Dendritic cell treated with granulocyte-macrophage colony-stimulating factor and Interleukin-4, amounts not matched to agents 40 ng/mL and 50 ng/mL, for 4 days (primary cell): ENCODE results near the gene RANBP3L.
"Not testable (repeated sequence)": the region's sequence is repeated elsewhere in the genome, so short reads cannot be mapped to it uniquely, and the experiment has no call there.

Source experiments
- H3K27ac Mint-ChIP-seq: one replicate; pipeline ENCODE4 v1.8.0; 2022; ENCODE audit warnings: mild to moderate bottlenecking, mixed read lengths
- H3K27me3 Mint-ChIP-seq: one replicate; pipeline ENCODE4 v1.8.0; 2022; ENCODE audit warnings: mild to moderate bottlenecking, mixed read lengths
- H3K36me3 Mint-ChIP-seq: one replicate; pipeline ENCODE4 v1.8.0; 2022; ENCODE audit warnings: low read depth, mixed read lengths
- H3K4me1 Mint-ChIP-seq: one replicate; pipeline ENCODE4 v1.8.0; 2022; ENCODE audit warnings: low read depth, mixed read lengths
- H3K4me3 Mint-ChIP-seq: one replicate; pipeline ENCODE4 v1.8.0; 2022; ENCODE audit warnings: mild to moderate bottlenecking, moderate library complexity, mixed read lengths
- H3K9me3 Mint-ChIP-seq: one replicate; pipeline ENCODE4 v1.8.0; 2022; ENCODE audit warnings: mixed read lengths
- intact Hi-C: fragments of 100-400 bp; cut with micrococcal nuclease; formaldehyde crosslinking; loops from one replicate; pipeline ENCODE4 v1.15.0; 2022

RANBP3L gene

GRCh38 chr5:36304095-36304805 lies 2.5 kb upstream of the RANBP3L start:
- intact Hi-C loops = loop anchor here (2.0 to 10.0 kb wide), 2 partner anchors 39 to 129 kb away; no protein-coding TSS in a partner anchor
- peaks cover 5% of the 10 kb centered on the region for H3K4me1 Mint-ChIP-seq
- H3K36me3 Mint-ChIP-seq = no peaks in the 10 kb centered on the region
- H3K4me3 Mint-ChIP-seq = no peak overlapping the region
- H3K27me3 Mint-ChIP-seq = peaks cover 2% of the 10 kb centered on the region
- H3K9me3 Mint-ChIP-seq = no peaks in the 10 kb centered on the region
- no peak overlapping the region for H3K27ac Mint-ChIP-seq

DNA sequence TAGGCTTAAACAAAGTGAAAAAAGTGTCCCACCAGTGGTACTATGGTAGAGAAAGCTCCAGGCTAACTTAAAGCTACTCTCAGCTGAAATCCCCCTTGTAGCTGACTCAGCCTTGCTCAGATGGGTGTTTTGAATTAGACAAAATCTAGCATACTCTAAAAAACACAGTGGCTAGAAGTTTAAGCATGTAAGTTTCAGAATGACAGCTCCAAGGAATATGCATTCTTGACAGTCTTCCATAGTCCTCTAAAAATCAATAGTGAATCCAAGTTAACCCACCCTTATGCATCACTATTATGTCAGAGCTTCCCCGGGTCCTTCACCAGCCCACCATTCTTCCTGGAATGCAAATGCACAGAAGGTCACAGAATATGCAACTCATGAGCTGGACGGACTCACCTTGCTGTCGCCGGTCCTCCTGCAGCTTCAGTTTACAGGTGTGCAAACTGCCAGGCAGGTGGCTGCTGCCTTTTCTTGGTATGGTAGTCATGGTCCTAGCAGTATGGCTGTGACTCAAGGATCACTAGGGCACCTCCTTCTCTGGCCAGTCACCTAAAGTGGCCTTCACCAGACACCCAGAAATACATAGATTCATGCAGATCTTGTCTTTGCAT lies 668 bp downstream of the RANBP3L start:
- Mint-ChIP-seq H3K27me3 (peaks cover 2% of the 10 kb centered on the region), H3K36me3 (no peaks in the 10 kb centered on the region), H3K4me3 (no peak overlapping the region), H3K9me3 (no peaks in the 10 kb centered on the region), H3K4me1 (peaks cover 5% of the 10 kb centered on the region), H3K27ac (no peak overlapping the region)
- intact Hi-C loops = loop anchor here (10.0 kb wide), 1 partner anchor 126 kb away; no protein-coding TSS in a partner anchor

GRCh38 chr5:36300191-36300926 lies 1.3 kb downstream of the RANBP3L start:
- Mint-ChIP-seq H3K9me3 (peaks cover 4% of the 10 kb centered on the region), H3K4me3 (no peak overlapping the region), H3K36me3 (no peaks in the 10 kb centered on the region), H3K4me1 (peaks cover 5% of the 10 kb centered on the region), H3K27ac (no peak overlapping the region), H3K27me3 (peaks cover 2% of the 10 kb centered on the region)
- intact Hi-C loops = loop anchor here (10.0 kb wide), 1 partner anchor 126 kb away; no protein-coding TSS in a partner anchor

GRCh38 chr5:36298552-36298951 lies 3.1 kb downstream of the RANBP3L start:
- Mint-ChIP-seq H3K4me3 (no peak overlapping the region), H3K27me3 (peaks cover 2% of the 10 kb centered on the region)

GRCh38 chr5:36297653-36298052 lies 4.0 kb downstream of the RANBP3L start:
- H3K9me3 Mint-ChIP-seq = peaks cover 8% of the 10 kb centered on the region
- peaks cover 2% of the 10 kb centered on the region for H3K27me3 Mint-ChIP-seq
- peaks cover 5% of the 10 kb centered on the region for H3K4me1 Mint-ChIP-seq
- intact Hi-C loops = no loop called here
- no peaks in the 10 kb centered on the region for H3K36me3 Mint-ChIP-seq
- H3K27ac Mint-ChIP-seq = no peak overlapping the region
- H3K4me3 Mint-ChIP-seq = no peak overlapping the region

More at GRCh38 chr5:36298552-36298951, 3.1 kb downstream of the RANBP3L start:
- Mint-ChIP-seq H3K4me1 (peaks cover 5% of the 10 kb centered on the region), H3K27ac (no peak overlapping the region), H3K9me3 (peaks cover 8% of the 10 kb centered on the region), H3K36me3 (no peaks in the 10 kb centered on the region)
- intact Hi-C loops = no loop called here

DNA sequence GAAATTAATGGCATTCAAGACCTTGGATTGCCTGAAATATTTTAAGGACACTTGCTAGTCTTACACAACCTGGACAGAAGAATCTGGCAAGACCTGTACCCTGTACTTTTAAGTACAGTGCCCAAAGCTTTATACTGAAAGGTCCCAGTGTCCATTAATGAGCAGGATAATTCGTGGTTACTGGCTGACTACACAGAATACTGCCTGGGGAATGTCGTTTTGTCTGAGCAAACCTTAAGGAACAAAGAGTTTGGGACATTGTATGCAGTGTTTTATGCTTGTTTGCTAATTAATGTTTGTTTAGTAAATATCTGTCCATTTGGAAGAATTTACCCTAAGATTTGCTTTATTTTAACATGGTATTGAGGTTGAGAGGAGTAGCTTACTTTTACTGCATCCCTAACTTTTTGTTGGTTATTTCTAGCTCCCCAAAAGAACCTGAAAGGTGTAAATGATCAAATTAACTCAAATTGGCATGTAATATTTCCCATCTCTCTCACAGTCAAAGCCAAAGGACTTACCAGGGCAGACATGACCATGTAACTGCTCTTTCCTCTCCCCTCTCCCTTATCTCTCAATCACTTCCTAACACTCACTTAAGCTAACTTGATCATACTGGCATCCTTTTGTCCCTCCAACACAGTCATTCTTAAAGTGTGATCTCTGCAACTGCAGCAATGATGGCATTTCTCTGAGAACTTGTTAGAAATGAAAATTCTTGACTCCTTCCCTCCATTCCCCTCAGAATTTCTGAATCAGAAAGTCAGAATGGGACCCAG lies 15.7 kb downstream of the RANBP3L start:
- intact Hi-C loops = no loop called here
- H3K4me3 Mint-ChIP-seq = no peak overlapping the region
- no peak overlapping the region for H3K27ac Mint-ChIP-seq
- H3K36me3 Mint-ChIP-seq = no peaks in the 10 kb centered on the region
- H3K27me3 Mint-ChIP-seq = no peaks in the 10 kb centered on the region
- no peaks in the 10 kb centered on the region for H3K9me3 Mint-ChIP-seq
- peaks cover 5% of the 10 kb centered on the region for H3K4me1 Mint-ChIP-seq

DNA sequence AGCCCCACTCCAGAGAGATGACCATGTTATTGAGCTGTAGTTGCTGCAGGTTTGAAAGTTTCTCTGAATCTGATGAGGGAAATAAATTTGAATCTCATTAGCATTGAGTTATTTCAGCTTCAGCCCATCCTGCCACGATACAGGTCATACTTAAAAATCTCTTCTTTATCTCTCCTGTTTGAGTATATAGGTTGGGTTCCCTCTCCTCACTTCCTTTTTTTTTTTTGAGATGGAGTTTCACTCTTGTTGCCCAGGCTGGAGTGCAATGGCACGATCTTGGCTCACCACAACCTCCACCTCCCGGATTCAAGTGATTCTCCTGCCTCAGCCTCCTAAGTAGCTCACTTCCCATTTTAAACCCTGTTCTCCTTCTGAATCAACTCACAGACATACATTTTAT lies 17.9 kb downstream of the RANBP3L start:
- intact Hi-C loops, H3K9me3 Mint-ChIP-seq, H3K4me3 Mint-ChIP-seq, H3K36me3 Mint-ChIP-seq, H3K27me3 Mint-ChIP-seq, H3K27ac Mint-ChIP-seq, H3K4me1 Mint-ChIP-seq: not testable (repeated sequence)

DNA sequence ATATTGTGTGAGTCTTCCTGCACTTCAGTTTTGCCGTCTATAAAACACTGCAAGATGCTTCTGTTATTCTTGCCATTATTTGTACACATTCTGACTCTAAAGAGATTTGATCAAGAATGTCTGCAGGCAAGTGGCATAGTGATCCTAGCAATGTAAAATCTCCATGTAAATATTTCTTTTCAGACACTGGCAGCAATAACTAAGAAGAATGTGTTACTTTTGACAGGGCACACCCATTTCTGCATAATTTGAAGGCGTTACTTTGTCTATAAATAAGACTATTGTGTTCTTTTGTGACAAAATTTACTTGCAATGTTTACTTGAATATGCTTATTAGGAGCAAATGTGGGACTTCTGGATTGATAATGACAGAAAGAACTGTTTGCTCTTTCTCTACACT lies 20.1 kb downstream of the RANBP3L start:
- intact Hi-C loops = no loop called here

DNA sequence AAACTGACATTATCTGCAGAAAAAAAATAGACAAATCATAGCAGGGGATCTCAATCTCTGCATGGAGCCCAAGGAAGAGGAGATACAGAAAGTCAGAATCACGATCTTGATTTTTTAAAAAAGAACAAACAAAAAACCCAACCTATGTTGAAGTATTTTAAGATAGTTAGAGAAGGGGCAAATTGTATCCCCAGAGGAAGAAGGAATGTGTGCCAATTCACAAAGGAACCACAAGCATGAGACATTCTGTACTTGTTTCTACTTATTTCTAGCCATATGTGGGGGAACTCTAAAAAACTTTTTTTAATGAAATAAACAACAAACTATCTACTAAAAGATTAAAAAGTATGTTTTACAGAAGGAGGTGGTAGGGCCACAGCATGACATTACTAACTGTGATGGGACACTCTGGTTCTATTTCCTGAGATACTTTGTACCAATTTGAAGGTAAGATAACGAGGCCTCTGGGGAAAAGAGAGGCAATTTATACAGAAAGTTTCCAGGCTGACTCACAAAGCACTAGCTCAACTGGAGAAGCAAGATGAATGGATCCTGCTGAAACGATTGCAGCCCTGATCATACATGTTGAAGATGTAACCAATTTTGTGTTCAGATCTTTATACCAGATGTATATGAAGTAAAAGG lies 22.5 kb downstream of the RANBP3L start:
- H3K27ac Mint-ChIP-seq = no peak overlapping the region
- no peaks in the 10 kb centered on the region for H3K9me3 Mint-ChIP-seq
- no peaks in the 10 kb centered on the region for H3K27me3 Mint-ChIP-seq
- intact Hi-C loops = no loop called here
- H3K4me3 Mint-ChIP-seq = no peak overlapping the region
- no peaks in the 10 kb centered on the region for H3K36me3 Mint-ChIP-seq
- H3K4me1 Mint-ChIP-seq = peaks cover 8% of the 10 kb centered on the region

More for the DNA sequence above, 20.1 kb downstream of the RANBP3L start:
- Mint-ChIP-seq H3K36me3 (no peaks in the 10 kb centered on the region), H3K27me3 (no peaks in the 10 kb centered on the region), H3K4me3 (no peak overlapping the region), H3K27ac (no peak overlapping the region), H3K9me3 (no peaks in the 10 kb centered on the region), H3K4me1 (peaks cover 5% of the 10 kb centered on the region)

GRCh38 chr5:36277521-36278176 lies 24.1 kb downstream of the RANBP3L start:
- intact Hi-C loops = no loop called here

DNA sequence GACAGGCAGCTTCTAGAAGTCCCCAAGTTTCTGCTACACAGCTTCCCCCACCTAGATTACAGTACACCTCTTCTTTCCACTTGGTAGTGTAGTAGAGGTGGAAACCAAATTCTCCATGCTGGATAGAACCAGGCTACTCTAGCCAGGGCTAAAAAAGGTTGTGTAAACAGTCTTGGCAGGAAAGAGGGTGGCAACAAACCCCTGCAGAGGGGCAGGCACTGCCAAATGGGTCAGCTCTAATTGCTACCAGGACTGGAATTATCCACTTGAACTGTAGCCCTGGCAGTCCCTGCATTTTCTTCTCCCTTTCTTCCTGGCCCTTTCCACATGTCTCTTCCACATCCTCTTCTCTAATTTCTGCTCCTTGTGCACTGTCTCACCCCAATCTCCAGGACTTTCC lies 24.8 kb downstream of the RANBP3L start:
- H3K4me1 Mint-ChIP-seq = peaks cover 13% of the 10 kb centered on the region
- H3K36me3 Mint-ChIP-seq = no peaks in the 10 kb centered on the region
- H3K9me3 Mint-ChIP-seq = no peaks in the 10 kb centered on the region
- intact Hi-C loops = no loop called here
- no peak overlapping the region for H3K27ac Mint-ChIP-seq
- H3K4me3 Mint-ChIP-seq = no peak overlapping the region
- no peaks in the 10 kb centered on the region for H3K27me3 Mint-ChIP-seq

More at GRCh38 chr5:36277521-36278176, 24.1 kb downstream of the RANBP3L start:
- no peak overlapping the region for H3K27ac Mint-ChIP-seq
- no peaks in the 10 kb centered on the region for H3K36me3 Mint-ChIP-seq
- peaks cover 13% of the 10 kb centered on the region for H3K4me1 Mint-ChIP-seq
- no peaks in the 10 kb centered on the region for H3K27me3 Mint-ChIP-seq
- H3K9me3 Mint-ChIP-seq = no peaks in the 10 kb centered on the region
- no peak overlapping the region for H3K4me3 Mint-ChIP-seq

- no peaks in the 10 kb centered on the region for H3K9me3 Mint-ChIP-seq
- intact Hi-C loops = no loop called here
- H3K27ac Mint-ChIP-seq = no peak overlapping the region
- no peaks in the 10 kb centered on the region for H3K27me3 Mint-ChIP-seq
- H3K36me3 Mint-ChIP-seq = no peaks in the 10 kb centered on the region
- peak overlapping the region; percentile 17 for H3K4me3 Mint-ChIP-seq
- peaks cover 13% of the 10 kb centered on the region for H3K4me1 Mint-ChIP-seq
Observed at GRCh38 chr5:36273809-36274526, 27.7 kb downstream of the RANBP3L start.
